ENCODE results near the gene ST8SIA1. TPM values are rescaled to one million over a fixed set of nuclear protein-coding genes. Genes with fewer than 3 reads are reported as not detected.

Gene ST8SIA1
- total and polyA plus RNA-seq, 2 of the 4 experiments (the other 2 are of a cell fraction): not detected

DNA sequence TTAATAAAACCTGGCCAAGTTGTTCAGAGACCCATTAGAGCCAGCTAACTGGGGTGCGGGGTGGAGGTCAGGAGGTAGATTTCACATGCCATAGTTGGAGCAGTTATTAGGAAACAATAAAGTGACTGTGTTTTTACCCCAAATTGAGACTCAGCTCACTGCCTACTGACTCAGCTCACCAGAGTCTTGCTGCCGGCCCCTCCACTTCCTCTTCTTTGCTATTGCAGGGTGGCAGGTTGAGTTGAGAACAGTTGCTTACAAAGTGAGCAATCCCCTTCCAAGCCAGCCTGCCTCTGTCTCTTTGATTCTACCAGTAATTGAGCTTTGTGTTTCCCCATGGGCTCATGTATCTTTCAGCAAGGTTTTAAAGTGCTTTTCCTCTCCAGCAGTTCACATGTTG lies 12.9 kb downstream of the ST8SIA1 start:
- no CpG with 5 or more reads among the region's 2 CpGs for WGBS, 2 experiments (ENCODE audit: extremely low coverage in 2 of 2, insufficient read length in 1 of 2)
- intact Hi-C loops (cut with micrococcal nuclease) (no loop called here), in situ Hi-C loops (cut with MboI; ENCODE audit: low sequenced_read_pairs) (no loop called here), dilution Hi-C loops (cut with HindIII; ENCODE audit: low sequenced_read_pairs, unreplicated experiment) (no loop called here)
- BruUV-seq (replicated peaks): no TSS peak
- Histone ChIP-seq H4K8ac (ENCODE audit: low read depth in 2 of 2, low read length in 2 of 2) (no peak overlapping the region), H3K18ac (ENCODE audit: low read depth, low read length) (no peak overlapping the region), H3K9me3 (ENCODE audit: control insufficient read depth, insufficient read depth, low read length) (no peaks in the 10 kb centered on the region), H3K36me3 (ENCODE audit: control insufficient read depth, insufficient read depth, low read length) (no peaks in the 10 kb centered on the region), H2BK15ac (ENCODE audit: low read depth, low read length) (no peak overlapping the region), H2BK20ac (ENCODE audit: low read depth, low read length) (no peak overlapping the region), H3K14ac (replicated peaks; ENCODE audit: low read depth, low read length) (no peak overlapping the region), H3K9me1 (ENCODE audit: insufficient read depth, low read length) (no peaks in the 10 kb centered on the region), H3K4me3 (ENCODE audit: insufficient read depth, low read depth, low read length) (no peak overlapping the region), H4K91ac (ENCODE audit: insufficient read depth, low read depth, low read length) (no peak overlapping the region), H2BK5ac (ENCODE audit: low read depth, low read length, poor library complexity, severe bottlenecking) (no peak overlapping the region), H3K9ac (ENCODE audit: low read depth, low read length) (no peak overlapping the region), H3K4me1 (ENCODE audit: control insufficient read depth, insufficient read depth, low read length) (no peaks in the 10 kb centered on the region), H3K4ac (ENCODE audit: low read depth, low read length) (no peak overlapping the region), H4K20me1 (ENCODE audit: insufficient read depth, low read length) (no peaks in the 10 kb centered on the region), H3K79me1 (ENCODE audit: low read depth in 1 of 2, low read length in 2 of 2) (no peaks in the 10 kb centered on the region), H2BK120ac (ENCODE audit: low read depth, low read length) (no peak overlapping the region), H3K4me2 (ENCODE audit: low read depth, low read length) (no peak overlapping the region), H4K5ac (ENCODE audit: low read depth, low read length) (no peak overlapping the region), H2AK9ac (replicated peaks; ENCODE audit: low read depth, low read length, poor library complexity) (no peak overlapping the region), H2AFZ (replicated peaks; ENCODE audit: low read length, poor library complexity) (no peak overlapping the region), H3K27ac (ENCODE audit: insufficient read depth, low read length) (no peak overlapping the region), H3K56ac (ENCODE audit: extremely low read depth, insufficient read depth, low read length) (no peak overlapping the region), H2AK5ac (ENCODE audit: low read depth, low read length) (no peak overlapping the region), H3K27me3 (ENCODE audit: control insufficient read depth, insufficient read depth, low read length) (peaks cover 5% of the 10 kb centered on the region), H3K23ac (ENCODE audit: low read depth, low read length) (no peak overlapping the region)
- ChIA-PET POLR2A (ENCODE audit: unreplicated experiment) (no interaction called here), CTCF (no interaction called here)
- TF ChIP-seq, protein P1, sequence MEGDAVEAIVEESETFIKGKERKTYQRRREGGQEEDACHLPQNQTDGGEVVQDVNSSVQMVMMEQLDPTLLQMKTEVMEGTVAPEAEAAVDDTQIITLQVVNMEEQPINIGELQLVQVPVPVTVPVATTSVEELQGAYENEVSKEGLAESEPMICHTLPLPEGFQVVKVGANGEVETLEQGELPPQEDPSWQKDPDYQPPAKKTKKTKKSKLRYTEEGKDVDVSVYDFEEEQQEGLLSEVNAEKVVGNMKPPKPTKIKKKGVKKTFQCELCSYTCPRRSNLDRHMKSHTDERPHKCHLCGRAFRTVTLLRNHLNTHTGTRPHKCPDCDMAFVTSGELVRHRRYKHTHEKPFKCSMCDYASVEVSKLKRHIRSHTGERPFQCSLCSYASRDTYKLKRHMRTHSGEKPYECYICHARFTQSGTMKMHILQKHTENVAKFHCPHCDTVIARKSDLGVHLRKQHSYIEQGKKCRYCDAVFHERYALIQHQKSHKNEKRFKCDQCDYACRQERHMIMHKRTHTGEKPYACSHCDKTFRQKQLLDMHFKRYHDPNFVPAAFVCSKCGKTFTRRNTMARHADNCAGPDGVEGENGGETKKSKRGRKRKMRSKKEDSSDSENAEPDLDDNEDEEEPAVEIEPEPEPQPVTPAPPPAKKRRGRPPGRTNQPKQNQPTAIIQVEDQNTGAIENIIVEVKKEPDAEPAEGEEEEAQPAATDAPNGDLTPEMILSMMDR (conservative IDR thresholded peaks at IDR 0.05; ENCODE audit: low read depth, low read length): no peak
- TF ChIP-seq NFE2L2 (IDR thresholded peaks at IDR 0.05; ENCODE audit: low read depth, low read length): no peak
- no peak for TF ChIP-seq MXI1 (IDR thresholded peaks at IDR 0.05; ENCODE audit: borderline replicate concordance, low read depth, low read length)
- TF ChIP-seq, protein P2, sequence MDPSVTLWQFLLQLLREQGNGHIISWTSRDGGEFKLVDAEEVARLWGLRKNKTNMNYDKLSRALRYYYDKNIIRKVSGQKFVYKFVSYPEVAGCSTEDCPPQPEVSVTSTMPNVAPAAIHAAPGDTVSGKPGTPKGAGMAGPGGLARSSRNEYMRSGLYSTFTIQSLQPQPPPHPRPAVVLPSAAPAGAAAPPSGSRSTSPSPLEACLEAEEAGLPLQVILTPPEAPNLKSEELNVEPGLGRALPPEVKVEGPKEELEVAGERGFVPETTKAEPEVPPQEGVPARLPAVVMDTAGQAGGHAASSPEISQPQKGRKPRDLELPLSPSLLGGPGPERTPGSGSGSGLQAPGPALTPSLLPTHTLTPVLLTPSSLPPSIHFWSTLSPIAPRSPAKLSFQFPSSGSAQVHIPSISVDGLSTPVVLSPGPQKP (IDR thresholded peaks at IDR 0.05; ENCODE audit: borderline replicate concordance, low read depth, low read length): no peak
- no peak for TF ChIP-seq RAD21 (IDR thresholded peaks at IDR 0.05; ENCODE audit: low read length)
- no peak for TF ChIP-seq MAFK (IDR thresholded peaks at IDR 0.05; ENCODE audit: low read depth, low read length)
- TF ChIP-seq SMC3 (IDR thresholded peaks at IDR 0.05; ENCODE audit: low read depth, low read length): no peak
- TF ChIP-seq MAZ (IDR thresholded peaks at IDR 0.05; ENCODE audit: borderline replicate concordance, low read depth, low read length): no peak
- TF ChIP-seq, protein P3, sequence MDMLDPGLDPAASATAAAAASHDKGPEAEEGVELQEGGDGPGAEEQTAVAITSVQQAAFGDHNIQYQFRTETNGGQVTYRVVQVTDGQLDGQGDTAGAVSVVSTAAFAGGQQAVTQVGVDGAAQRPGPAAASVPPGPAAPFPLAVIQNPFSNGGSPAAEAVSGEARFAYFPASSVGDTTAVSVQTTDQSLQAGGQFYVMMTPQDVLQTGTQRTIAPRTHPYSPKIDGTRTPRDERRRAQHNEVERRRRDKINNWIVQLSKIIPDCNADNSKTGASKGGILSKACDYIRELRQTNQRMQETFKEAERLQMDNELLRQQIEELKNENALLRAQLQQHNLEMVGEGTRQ (IDR thresholded peaks at IDR 0.05; ENCODE audit: low read depth, low read length): no peak
- TF ChIP-seq RFX5 (IDR thresholded peaks at IDR 0.05; ENCODE audit: low read depth, low read length): no peak
- ATAC-seq (ENCODE audit: low read depth) (peak; percentile 27; the same call in 1 of the 2 replicates), DNase-seq (no peak)
